ENCODE measurements around the gene SAMD4B.

DNA sequence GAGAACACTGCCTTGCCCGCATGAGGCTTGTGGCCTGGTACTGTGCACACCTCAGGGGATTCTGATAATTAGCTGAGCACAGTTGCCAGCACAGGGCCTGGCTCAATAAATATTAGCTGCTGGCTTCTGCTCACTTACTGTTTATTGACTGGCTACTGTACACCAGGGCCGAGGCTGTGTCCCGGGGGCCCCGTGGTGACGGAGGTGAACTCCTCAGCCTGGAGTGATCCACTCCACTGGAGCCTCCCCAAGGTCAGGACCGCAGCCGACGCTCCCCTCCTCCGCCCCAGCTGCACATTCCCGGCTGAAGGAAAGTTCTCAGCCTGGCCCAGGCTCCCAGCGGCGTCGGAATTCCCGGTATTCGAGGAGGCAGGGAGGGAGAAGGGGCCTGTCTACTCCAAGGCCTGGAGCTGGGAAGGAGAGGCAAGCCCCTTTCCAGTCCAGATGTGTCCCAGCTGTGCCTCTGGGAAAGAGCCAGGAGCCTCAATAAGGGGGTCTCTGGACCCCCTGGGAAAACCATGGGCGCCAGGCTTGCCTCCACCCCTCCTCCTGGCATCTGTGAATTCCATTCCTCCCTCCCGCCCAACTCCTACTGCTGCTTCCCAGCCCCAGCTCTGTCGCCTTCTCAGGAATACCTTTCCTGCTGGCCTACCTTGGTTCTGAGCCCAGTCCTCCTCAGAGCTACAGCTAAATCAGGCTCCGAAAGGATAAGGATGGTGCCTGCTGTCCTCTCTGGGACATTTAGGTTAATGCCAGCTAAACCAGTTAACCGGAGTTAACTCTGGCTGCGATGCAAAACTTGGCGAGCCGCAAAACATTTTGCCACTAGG, 86.3 kb downstream of the SAMD4B start:
- TF ChIP-seq CTCF (IDR thresholded peaks at IDR 0.05) (no peak), POLR2A (IDR thresholded peaks at IDR 0.05) (no peak)
